Measurements from ENCODE around the gene SCAPER. TPM values are rescaled to one million over a fixed set of nuclear protein-coding genes. Genes with fewer than 3 reads are reported as not detected.
"Not testable (repeated sequence)": the region's sequence is repeated elsewhere in the genome, so short reads cannot be mapped to it uniquely, and the experiment has no call there.

Gene SCAPER
- total RNA-seq, 1 experiment from 2014 or later = 6.3 TPM

DNA sequence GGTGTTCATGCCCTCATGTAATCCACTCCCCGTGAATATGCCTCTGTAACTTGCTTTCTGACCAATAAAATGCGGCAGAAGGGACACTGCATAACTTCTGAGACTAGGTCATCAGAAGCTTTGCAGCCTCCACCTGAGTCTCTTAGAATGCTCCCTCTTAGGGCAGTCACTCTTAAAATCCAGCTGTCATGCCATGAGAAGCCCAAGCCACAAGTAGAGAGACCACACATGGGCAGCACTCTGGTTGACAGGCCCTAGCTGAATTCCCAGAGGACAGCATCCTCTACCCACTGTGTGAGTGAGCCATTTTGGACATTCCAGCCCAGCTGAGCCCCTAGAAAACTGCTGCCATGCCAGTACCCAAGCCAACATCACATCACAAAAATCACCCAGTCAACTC, 41.4 kb downstream of the SCAPER start:
- no peak for DNase-seq
- H3K9me3 ChIP-seq (ENCODE audit: low read length) = no peaks in the 10 kb centered on the region
- no peak overlapping the region for H3K4me2 ChIP-seq (ENCODE audit: low read depth, low read length, poor library complexity, severe bottlenecking)
- H3K27ac ChIP-seq (ENCODE audit: low read length) = no peak overlapping the region
- H3K4me1 ChIP-seq (ENCODE audit: low read length) = no peaks in the 10 kb centered on the region
- no peak overlapping the region for H2AFZ ChIP-seq (ENCODE audit: low read length)
- H3K36me3 ChIP-seq (ENCODE audit: insufficient read depth, low read length) = no peaks in the 10 kb centered on the region
- no peak overlapping the region for H3K4me3 ChIP-seq (ENCODE audit: low read length)
- H3K79me2 ChIP-seq (ENCODE audit: low read length) = no peaks in the 10 kb centered on the region
- H3K9me2 ChIP-seq (replicated peaks; ENCODE audit: insufficient read depth, low read length) = no peaks in the 10 kb centered on the region
- 0 out of 2 replicates have a peak, but pooled peaks cover 7% of the 10 kb centered on the region for H4K20me1 ChIP-seq (ENCODE audit: insufficient read depth, low read depth, low read length)
- H3K9ac ChIP-seq (ENCODE audit: low read length) = no peak overlapping the region
- no peaks in the 10 kb centered on the region for H3K27me3 ChIP-seq (ENCODE audit: low read length)

DNA sequence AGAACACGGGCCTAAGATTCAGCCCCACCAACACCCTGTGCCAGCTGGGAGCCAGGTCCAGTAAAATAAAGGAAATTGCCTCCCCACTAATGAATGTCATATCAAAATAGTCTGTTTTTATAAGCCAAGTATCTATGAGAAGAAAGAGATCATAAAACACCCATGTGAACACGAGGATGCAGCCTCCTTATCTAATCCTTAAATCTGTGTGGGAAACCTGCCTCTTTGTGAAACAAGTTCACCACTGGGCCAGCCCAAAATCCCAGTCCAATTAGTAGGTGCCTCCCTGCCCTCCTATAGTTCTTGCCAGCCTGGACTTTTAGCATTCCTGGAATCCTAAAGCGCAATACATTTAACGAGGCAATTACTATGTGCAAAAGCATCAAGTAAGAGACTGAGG, 42.0 kb downstream of the SCAPER start:
- no peaks in the 10 kb centered on the region for H3K36me3 ChIP-seq (ENCODE audit: insufficient read depth, low read length)
- H3K79me2 ChIP-seq (ENCODE audit: low read length) = no peaks in the 10 kb centered on the region
- H3K9me3 ChIP-seq (ENCODE audit: low read length) = no peaks in the 10 kb centered on the region
- no peaks in the 10 kb centered on the region for H3K9me2 ChIP-seq (replicated peaks; ENCODE audit: insufficient read depth, low read length)
- H3K4me1 ChIP-seq (ENCODE audit: low read length) = no peaks in the 10 kb centered on the region
- H3K27ac ChIP-seq (ENCODE audit: low read length) = no peak overlapping the region
- no peaks in the 10 kb centered on the region for H3K27me3 ChIP-seq (ENCODE audit: low read length)
- H3K4me3 ChIP-seq (ENCODE audit: low read length) = no peak overlapping the region
- no peak overlapping the region for H3K9ac ChIP-seq (ENCODE audit: low read length)
- no peak overlapping the region for H3K4me2 ChIP-seq (ENCODE audit: low read depth, low read length, poor library complexity, severe bottlenecking)
- H2AFZ ChIP-seq (ENCODE audit: low read length) = no peak overlapping the region
- no peak for DNase-seq
- 0 out of 2 replicates have a peak, but pooled peaks cover 7% of the 10 kb centered on the region for H4K20me1 ChIP-seq (ENCODE audit: insufficient read depth, low read depth, low read length)

DNA sequence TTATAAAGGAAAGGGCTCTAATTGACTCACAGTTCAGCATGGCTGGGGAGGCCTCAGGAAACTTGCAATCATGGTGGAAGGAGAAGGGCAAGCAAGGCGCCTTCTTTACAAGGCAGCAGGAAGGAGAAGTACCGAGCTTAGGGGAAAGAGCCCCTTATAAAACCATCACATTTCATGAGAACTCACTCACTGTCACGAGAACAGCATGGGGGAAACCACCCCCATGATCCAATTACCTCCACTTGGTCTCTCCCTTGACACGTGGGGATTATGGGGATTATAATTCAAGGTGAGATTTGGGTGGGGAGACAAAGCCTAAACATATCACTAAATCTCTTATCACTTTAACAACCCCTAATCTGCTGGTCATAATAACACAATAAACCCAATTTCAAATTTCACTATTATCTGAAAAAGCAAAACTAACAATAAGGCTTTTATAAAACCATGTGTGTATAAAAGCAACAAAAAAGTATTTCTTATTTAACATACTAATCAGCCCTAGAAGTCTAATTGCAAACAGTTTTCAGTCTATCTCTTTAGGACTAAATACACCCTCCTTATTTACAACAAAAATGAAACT, 43.2 kb downstream of the SCAPER start:
- no peak overlapping the region for H2AFZ ChIP-seq (ENCODE audit: low read length)
- H3K4me3 ChIP-seq (ENCODE audit: low read length) = no peak overlapping the region
- DNase-seq = no peak
- H4K20me1 ChIP-seq (ENCODE audit: insufficient read depth, low read depth, low read length) = no peaks in the 10 kb centered on the region
- H3K79me2 ChIP-seq (ENCODE audit: low read length) = no peaks in the 10 kb centered on the region
- no peak overlapping the region for H3K4me2 ChIP-seq (ENCODE audit: low read depth, low read length, poor library complexity, severe bottlenecking)
- H3K9ac ChIP-seq (ENCODE audit: low read length) = no peak overlapping the region
- no peak overlapping the region for H3K27ac ChIP-seq (ENCODE audit: low read length)
- H3K27me3 ChIP-seq (ENCODE audit: low read length) = no peaks in the 10 kb centered on the region
- H3K9me3 ChIP-seq (ENCODE audit: low read length) = no peaks in the 10 kb centered on the region
- H3K4me1 ChIP-seq (ENCODE audit: low read length) = no peaks in the 10 kb centered on the region
- no peaks in the 10 kb centered on the region for H3K9me2 ChIP-seq (replicated peaks; ENCODE audit: insufficient read depth, low read length)
- H3K36me3 ChIP-seq (ENCODE audit: insufficient read depth, low read length) = no peaks in the 10 kb centered on the region

DNA sequence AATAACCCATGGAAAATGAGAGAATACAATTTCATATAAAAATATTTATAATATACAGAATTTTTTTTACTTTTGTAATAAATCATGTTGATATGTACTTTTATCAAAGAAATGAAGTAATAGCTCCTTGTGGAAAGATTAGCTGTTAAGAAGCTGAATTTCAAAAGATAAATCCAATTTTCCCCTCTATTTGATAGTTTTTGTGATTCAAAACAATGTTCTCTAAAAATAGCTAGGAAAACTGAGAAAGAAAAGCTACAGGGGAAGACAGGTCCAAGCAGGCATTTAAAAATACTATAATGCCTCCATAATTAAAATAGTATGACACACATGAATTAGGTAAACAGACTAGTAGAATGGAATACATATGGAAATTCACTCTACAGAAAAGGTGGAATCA, 44.9 kb downstream of the SCAPER start:
- no peaks in the 10 kb centered on the region for H3K79me2 ChIP-seq (ENCODE audit: low read length)
- no peak overlapping the region for H3K4me3 ChIP-seq (ENCODE audit: low read length)
- no peaks in the 10 kb centered on the region for H4K20me1 ChIP-seq (ENCODE audit: insufficient read depth, low read depth, low read length)
- H3K9me3 ChIP-seq (ENCODE audit: low read length) = no peaks in the 10 kb centered on the region
- H3K4me2 ChIP-seq (ENCODE audit: low read depth, low read length, poor library complexity, severe bottlenecking) = no peak overlapping the region
- H3K36me3 ChIP-seq (ENCODE audit: insufficient read depth, low read length) = no peaks in the 10 kb centered on the region
- H3K9me2 ChIP-seq (replicated peaks; ENCODE audit: insufficient read depth, low read length) = no peaks in the 10 kb centered on the region
- H3K9ac ChIP-seq (ENCODE audit: low read length) = no peak overlapping the region
- no peaks in the 10 kb centered on the region for H3K4me1 ChIP-seq (ENCODE audit: low read length)
- H3K27me3 ChIP-seq (ENCODE audit: low read length) = no peaks in the 10 kb centered on the region
- no peak for DNase-seq
- no peak overlapping the region for H2AFZ ChIP-seq (ENCODE audit: low read length)
- no peak overlapping the region for H3K27ac ChIP-seq (ENCODE audit: low read length)

DNA sequence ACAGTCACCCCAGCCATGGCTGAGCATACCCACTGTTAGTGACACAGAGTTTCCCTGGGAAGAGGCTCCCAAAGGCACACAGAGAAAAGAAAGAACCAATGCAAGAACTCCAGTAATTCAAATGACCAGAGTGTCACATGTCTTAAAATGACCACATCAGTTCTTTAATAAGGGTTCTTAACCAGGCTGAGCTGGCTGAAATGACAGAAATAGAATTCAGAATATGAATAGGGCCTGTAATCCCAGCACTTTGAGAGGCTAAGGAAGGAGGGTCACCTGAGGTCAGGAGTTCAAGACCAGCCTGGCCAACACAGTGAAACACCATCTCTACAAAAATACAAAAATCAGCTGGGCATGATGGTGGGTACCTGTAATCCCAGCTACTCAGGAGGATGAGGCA, 54.8 kb downstream of the SCAPER start:
- H2AFZ ChIP-seq (ENCODE audit: low read length); H3K79me2 ChIP-seq (ENCODE audit: low read length); H3K27ac ChIP-seq (ENCODE audit: low read length): not testable (repeated sequence)

DNA sequence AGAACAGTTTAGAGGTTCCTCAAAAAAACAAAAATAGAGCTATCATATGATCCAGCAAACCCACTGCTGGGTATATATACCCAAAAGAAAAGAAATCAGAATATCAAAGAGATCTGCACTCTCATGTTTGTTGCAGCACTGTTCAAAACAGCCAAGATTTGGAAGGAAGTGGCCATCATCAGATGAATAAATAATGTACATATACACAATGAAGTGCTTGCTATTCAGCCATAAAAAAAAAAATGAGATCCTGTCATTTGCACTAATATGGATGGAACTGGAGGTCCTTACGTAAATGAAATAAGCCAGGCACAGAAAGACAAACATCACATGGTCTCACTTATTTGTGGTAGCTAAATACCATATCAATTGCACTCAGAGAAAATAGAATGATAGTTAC, 58.4 kb downstream of the SCAPER start:
- Histone ChIP-seq H2AFZ (ENCODE audit: low read length) (no peak overlapping the region), H3K27ac (ENCODE audit: low read length) (no peak overlapping the region), H4K20me1 (ENCODE audit: insufficient read depth, low read depth, low read length) (no peaks in the 10 kb centered on the region), H3K27me3 (ENCODE audit: low read length) (no peaks in the 10 kb centered on the region), H3K4me1 (ENCODE audit: low read length) (no peaks in the 10 kb centered on the region), H3K79me2 (ENCODE audit: low read length) (no peaks in the 10 kb centered on the region), H3K9me3 (ENCODE audit: low read length) (no peaks in the 10 kb centered on the region), H3K4me3 (ENCODE audit: low read length) (no peak overlapping the region), H3K9ac (ENCODE audit: low read length) (no peak overlapping the region), H3K4me2 (ENCODE audit: low read depth, low read length, poor library complexity, severe bottlenecking) (no peak overlapping the region), H3K9me2 (replicated peaks; ENCODE audit: insufficient read depth, low read length) (no peaks in the 10 kb centered on the region), H3K36me3 (ENCODE audit: insufficient read depth, low read length) (no peaks in the 10 kb centered on the region)
- no peak for DNase-seq

More for the DNA sequence above, 54.8 kb downstream of the SCAPER start:
- not testable (repeated sequence) for H3K9me2 ChIP-seq (replicated peaks; ENCODE audit: insufficient read depth, low read length); H4K20me1 ChIP-seq (ENCODE audit: insufficient read depth, low read depth, low read length); H3K9me3 ChIP-seq (ENCODE audit: low read length); H3K4me1 ChIP-seq (ENCODE audit: low read length); H3K9ac ChIP-seq (ENCODE audit: low read length); DNase-seq; H3K36me3 ChIP-seq (ENCODE audit: insufficient read depth, low read length); H3K4me3 ChIP-seq (ENCODE audit: low read length); H3K27me3 ChIP-seq (ENCODE audit: low read length); H3K4me2 ChIP-seq (ENCODE audit: low read depth, low read length, poor library complexity, severe bottlenecking)

DNA sequence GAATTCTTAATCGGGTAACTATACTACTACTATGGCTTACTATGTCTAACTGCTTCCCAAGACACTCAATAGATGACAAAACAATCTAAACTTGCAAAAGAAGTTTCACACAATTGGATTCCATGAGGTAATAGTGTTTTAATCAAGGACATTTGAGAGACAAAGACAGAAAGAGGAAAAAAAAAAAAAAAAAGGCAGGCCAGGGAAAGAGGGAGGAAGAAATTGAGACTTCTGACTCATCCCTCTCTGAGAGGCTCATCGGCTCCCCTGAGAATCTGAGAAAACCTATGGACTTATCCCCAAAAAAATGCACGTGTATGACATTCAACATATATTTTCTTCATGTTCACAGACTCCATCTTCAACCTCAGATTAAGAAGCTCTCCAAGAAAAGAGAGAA, 61.0 kb downstream of the SCAPER start:
- no peak overlapping the region for H3K9ac ChIP-seq (ENCODE audit: low read length)
- H3K4me3 ChIP-seq (ENCODE audit: low read length) = no peak overlapping the region
- no peak for DNase-seq
- no peaks in the 10 kb centered on the region for H4K20me1 ChIP-seq (ENCODE audit: insufficient read depth, low read depth, low read length)
- H2AFZ ChIP-seq (ENCODE audit: low read length) = no peak overlapping the region
- no peaks in the 10 kb centered on the region for H3K9me3 ChIP-seq (ENCODE audit: low read length)
- H3K27ac ChIP-seq (ENCODE audit: low read length) = no peak overlapping the region
- no peaks in the 10 kb centered on the region for H3K9me2 ChIP-seq (replicated peaks; ENCODE audit: insufficient read depth, low read length)
- H3K79me2 ChIP-seq (ENCODE audit: low read length) = no peaks in the 10 kb centered on the region
- no peaks in the 10 kb centered on the region for H3K36me3 ChIP-seq (ENCODE audit: insufficient read depth, low read length)
- H3K4me1 ChIP-seq (ENCODE audit: low read length) = no peaks in the 10 kb centered on the region
- H3K4me2 ChIP-seq (ENCODE audit: low read depth, low read length, poor library complexity, severe bottlenecking) = no peak overlapping the region
- no peaks in the 10 kb centered on the region for H3K27me3 ChIP-seq (ENCODE audit: low read length)

DNA sequence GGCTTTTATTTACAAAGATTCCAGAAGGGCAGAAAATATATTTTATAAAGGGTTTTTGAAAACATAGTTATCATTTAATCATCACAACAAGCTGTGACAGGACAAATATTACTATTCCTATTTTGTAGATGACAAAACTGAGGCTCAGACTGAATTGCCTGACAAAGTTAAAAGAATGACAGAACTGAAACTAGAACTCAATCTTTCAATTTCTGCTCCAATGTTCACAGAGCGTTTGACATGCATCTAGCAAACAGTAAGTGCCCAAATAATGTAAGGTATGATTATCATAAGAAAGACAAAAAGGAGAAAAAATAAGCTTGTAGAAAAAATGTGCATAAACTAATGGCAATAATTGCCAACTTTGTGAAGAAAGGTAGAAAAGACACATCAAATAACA, 61.9 kb downstream of the SCAPER start:
- Histone ChIP-seq H3K4me1 (ENCODE audit: low read length) (no peaks in the 10 kb centered on the region), H2AFZ (ENCODE audit: low read length) (no peak overlapping the region), H3K9ac (ENCODE audit: low read length) (no peak overlapping the region), H3K9me3 (ENCODE audit: low read length) (no peaks in the 10 kb centered on the region), H4K20me1 (ENCODE audit: insufficient read depth, low read depth, low read length) (0 out of 2 replicates have a peak, but pooled peaks cover 3% of the 10 kb centered on the region), H3K36me3 (ENCODE audit: insufficient read depth, low read length) (no peaks in the 10 kb centered on the region), H3K4me3 (ENCODE audit: low read length) (no peak overlapping the region), H3K27ac (ENCODE audit: low read length) (no peak overlapping the region), H3K9me2 (replicated peaks; ENCODE audit: insufficient read depth, low read length) (no peaks in the 10 kb centered on the region), H3K4me2 (ENCODE audit: low read depth, low read length, poor library complexity, severe bottlenecking) (no peak overlapping the region), H3K27me3 (ENCODE audit: low read length) (no peaks in the 10 kb centered on the region), H3K79me2 (ENCODE audit: low read length) (no peaks in the 10 kb centered on the region)
- no peak for DNase-seq
